HepG2 (cell line): ENCODE data around the gene ATP5F1C. TPM values are rescaled to one million over a fixed set of nuclear protein-coding genes. Genes with fewer than 3 reads are reported as not detected.

ENCODE experiments used
- ATAC-seq: fragments of 200-7000 bp; cut with Tn5 transposase; 3 replicates; pipeline ENCODE4 v1.9.1; 2020; ENCODE audit warnings: mild to moderate bottlenecking, moderate library complexity
- BruUV-seq: library from RNA; stranded (reverse); fragments of 400-500 nt; replicated peaks from 2 replicates; lab custom pipeline; 2021; lab: Mats Ljungman, UMichigan
- CTCF ChIA-PET: fragments of 300-600 bp; formaldehyde crosslinking; extraction: SDS; loops from one replicate; lab custom pipeline; 2021; ENCODE audit warnings: low total read pairs, inconsistent platforms, low intra/inter-chr PET ratio; lab: Yijun Ruan, JAX
- POLR2A ChIA-PET: fragments of 350-600 bp; sonication (Branson Sonifier 250); formaldehyde crosslinking; loops from one replicate; lab custom pipeline; 2020; ENCODE audit warnings: antibody characterized with exemption, inconsistent platforms; lab: Yijun Ruan, JAX
- DNase-seq: peaks from one replicate; pipeline ENCODE4 v3.0.0-alpha.2; 2015; ENCODE audit warnings: low spot score
- FAIRE-seq: peaks from 3 replicates; lab custom pipeline; 2011; peaks lifted over from hg19 to GRCh38; lab: Jason Lieb, UNC
- H2AFZ ChIP-seq: one replicate; pipeline ENCODE4 v1.6.1; 2011; ENCODE audit warnings: low read length, inconsistent platforms
- H3K27ac ChIP-seq: fragments of 300-600 bp; 3 replicates; pipeline ENCODE4 v1.8.0; 2011; ENCODE audit warnings: mixed run types, mild to moderate bottlenecking, mixed read lengths, low read length, inconsistent platforms; ENCODE audit not compliant: insufficient read depth; ENCODE audit errors: extremely low read length
- H3K27me3 ChIP-seq, 2 experiments: fragments of 200-600 bp in 1 of 2; 2 replicates in 1 of 2; 3 replicates in 1 of 2; pipeline versions ENCODE4 v1.6.0 to v1.8.0; 2011; ENCODE audit warnings: low read length in 2 of 2, mild to moderate bottlenecking in 2 of 2, moderate library complexity in 2 of 2, inconsistent platforms in 1 of 2; ENCODE audit not compliant: insufficient read depth in 2 of 2, control insufficient read depth in 1 of 2
- H3K36me3 ChIP-seq, 2 experiments: fragments of 200-600 bp in 1 of 2; replicated peaks in 1 of 2; 2 replicates in 1 of 2; 3 replicates in 1 of 2; pipeline versions ENCODE4 v1.5.1 to v1.8.0; 2011; ENCODE audit warnings: low read length in 2 of 2, inconsistent platforms in 1 of 2; ENCODE audit not compliant: insufficient read depth in 2 of 2, control insufficient read depth in 1 of 2
- H3K4me1 ChIP-seq: 2 replicates; pipeline ENCODE4 v1.5.1; 2012; ENCODE audit warnings: low read length, inconsistent platforms; ENCODE audit not compliant: insufficient read depth
- H3K4me2 ChIP-seq: 2 replicates; pipeline ENCODE4 v1.6.0; 2011; ENCODE audit warnings: low read depth, low read length, inconsistent platforms
- H3K4me3 ChIP-seq, 3 experiments: fragments of 200-600 bp in 1 of 3; sonication (generic), shearing (Covaris generic) in 1 of 3; replicated peaks in 1 of 3; 2 replicates each; pipeline ENCODE4 v1.5.1; 2011 to 2016; ENCODE audit warnings: low read length in 3 of 3, inconsistent platforms in 2 of 3, low read depth in 2 of 3, mild to moderate bottlenecking in 2 of 3, control low read depth in 1 of 3, mixed read lengths in 1 of 3; ENCODE audit not compliant: insufficient read depth in 1 of 3
- H3K79me2 ChIP-seq: one replicate; pipeline ENCODE4 v1.6.1; 2011; ENCODE audit warnings: low read length, inconsistent platforms; ENCODE audit not compliant: insufficient read depth
- H3K9ac ChIP-seq: 2 replicates; pipeline ENCODE4 v1.6.0; 2011; ENCODE audit warnings: mild to moderate bottlenecking, low read depth, low read length, inconsistent platforms; ENCODE audit not compliant: insufficient read depth
- H3K9me3 ChIP-seq: 2 replicates; pipeline ENCODE4 v1.5.1; 2012; ENCODE audit warnings: mild to moderate bottlenecking, low read length
- H4K20me1 ChIP-seq: 2 replicates; pipeline ENCODE4 v1.6.0; 2011; ENCODE audit warnings: inconsistent platforms, mild to moderate bottlenecking, low read length, moderate library complexity; ENCODE audit not compliant: insufficient read depth
- CHCHD3 ChIP-seq: sonication (generic); formaldehyde crosslinking; IDR thresholded peaks from 2 replicates; pipeline ENCODE4 v1.8.0; 2022; ENCODE audit warnings: mild to moderate bottlenecking, missing genetic modification reagents, moderate library complexity
- IRF9 ChIP-seq: sonication (generic); formaldehyde crosslinking; IDR thresholded peaks from 2 replicates; pipeline ENCODE4 v1.8.0; 2022; ENCODE audit warnings: missing genetic modification reagents, mild to moderate bottlenecking, borderline replicate concordance
- LBX2 ChIP-seq: sonication (generic); formaldehyde crosslinking; IDR thresholded peaks from 2 replicates; pipeline ENCODE4 v1.5.0; 2020; ENCODE audit warnings: missing genetic modification reagents, mild to moderate bottlenecking, borderline replicate concordance
- NRL ChIP-seq: sonication (generic); formaldehyde crosslinking; IDR thresholded peaks from 2 replicates; pipeline ENCODE4 v1.5.0; 2020; ENCODE audit warnings: missing genetic modification reagents, mild to moderate bottlenecking, moderate library complexity, borderline replicate concordance
- RBM39 ChIP-seq: fragments of 200-400 bp; formaldehyde crosslinking; IDR thresholded peaks from one replicate; pipeline ENCODE4 v1.6.1; 2018; ENCODE audit warnings: antibody characterized with exemption, mild to moderate bottlenecking, low read depth, low read length; ENCODE audit not compliant: poor library complexity, severe bottlenecking
- RXRA ChIP-seq: sonication (generic); formaldehyde crosslinking; IDR thresholded peaks from 2 replicates; pipeline ENCODE4 v1.5.1; 2020; ENCODE audit warnings: missing genetic modification reagents
- SMYD3 ChIP-seq: sonication (generic); formaldehyde crosslinking; IDR thresholded peaks from 2 replicates; pipeline ENCODE4 v1.8.1; 2023; ENCODE audit warnings: mild to moderate bottlenecking, missing genetic modification reagents
- SP140L ChIP-seq: sonication (generic); formaldehyde crosslinking; IDR thresholded peaks from 2 replicates; pipeline ENCODE4 v1.4.0; 2020; ENCODE audit warnings: missing genetic modification reagents, borderline replicate concordance
- THYN1 ChIP-seq: sonication (generic); formaldehyde crosslinking; IDR thresholded peaks from 2 replicates; pipeline ENCODE4 v1.8.1; 2023; ENCODE audit warnings: low read depth, mild to moderate bottlenecking, moderate library complexity, missing genetic modification reagents, borderline replicate concordance
- ZNF142 ChIP-seq: sonication (generic); formaldehyde crosslinking; IDR thresholded peaks from 2 replicates; pipeline ENCODE4 v1.4.0; 2020; ENCODE audit warnings: missing genetic modification reagents
- ZNF7 ChIP-seq: IDR thresholded peaks from 2 replicates; pipeline ENCODE4 v1.6.1; 2016; ENCODE audit warnings: missing biosample characterization, missing genetic modification reagents
- ZNF740 ChIP-seq: sonication (generic); formaldehyde crosslinking; IDR thresholded peaks from 2 replicates; pipeline ENCODE4 v1.4.0; 2020; ENCODE audit warnings: missing genetic modification reagents
- ZUFSP ChIP-seq: sonication (generic); formaldehyde crosslinking; IDR thresholded peaks from 2 replicates; pipeline ENCODE4 v1.9.0; 2021; ENCODE audit warnings: missing genetic modification reagents, mild to moderate bottlenecking, borderline replicate concordance
- WGBS: methylation state at CpG from one replicate; pipeline ENCODE4 v1.1.6; 2017; ENCODE audit warnings: low lambda C conversion rate; 5-methylcytosine and 5-hydroxymethylcytosine counted together
- in situ Hi-C: cut with HindIII; loops from 2 replicates; pipeline ENCODE4 v1.10.0; 2017; ENCODE audit warnings: low pct_unique_long_range_greater_than_20kb; ENCODE audit not compliant: extremely low pct_ligation_motif_present
- intact Hi-C: fragments of 100-400 bp; cut with micrococcal nuclease; formaldehyde crosslinking; loops from one replicate; pipeline ENCODE4 v1.10.0; 2022; ENCODE audit not compliant: unreplicated experiment
- polyA plus RNA-seq, 8 experiments: library from polyadenylated mRNA; depleted of rRNA in 3 of 8; stranded (reverse) in 7 of 8; unstranded in 1 of 8; fragments of >200 nt; fragmentation: Illumina TruSeq in 4 of 8; extraction: Trizol in 4 of 8; gene quantifications; 2 replicates each; pipeline versions ENCODE4 v1.2.1 to v1.2.3, GENCODE V29; 2011 to 2016; ENCODE audit warnings: low read depth in 4 of 8, missing spikeins in 1 of 8, mixed read lengths in 1 of 8; ENCODE audit not compliant: insufficient read depth in 1 of 8
- total RNA-seq, 5 experiments: library from RNA; depleted of rRNA; stranded (reverse); fragments of >200 nt; fragmentation: Illumina TruSeq; extraction: Trizol; gene quantifications; 2 replicates each; pipeline ENCODE4 v1.2.3, GENCODE V29; 2016; ENCODE audit warnings: low read depth in 1 of 5

Gene ATP5F1C
- total and polyA plus RNA-seq, 2 of the 13 experiments (the other 11 are each of a cell fraction or from before 2014, with no cell fraction given) = 407 to 416 TPM

GRCh38 chr10:7853226-7853842, 65.4 kb downstream of the ATP5F1C start (continued):
- TF ChIP-seq ZNF142 (CRISPR knock-in tag) = no peak
- TF ChIP-seq ZUFSP = no peak
- TF ChIP-seq SP140L = no peak
- no peak for TF ChIP-seq NRL (CRISPR knock-in tag)

- H3K4me2 ChIP-seq = no peak overlapping the region
- no peaks in the 10 kb centered on the region for H3K9me3 ChIP-seq
- H3K79me2 ChIP-seq = no peaks in the 10 kb centered on the region
- WGBS = 89% methylated on average over 3 of the region's 3 CpGs
- no peak overlapping the region for H3K4me3 ChIP-seq
- H3K27me3 ChIP-seq = no peaks in the 10 kb centered on the region
- ATAC-seq = no peak
- ChIA-PET POLR2A (no interaction called here), CTCF (no interaction called here)
- BruUV-seq = no TSS peak
- H3K4me1 ChIP-seq = peaks cover 19% of the 10 kb centered on the region
- intact Hi-C loops = no loop called here
- no peak overlapping the region for H3K9ac ChIP-seq
- H2AFZ ChIP-seq = no peak overlapping the region
- no peak for FAIRE-seq
- no peak overlapping the region for H3K27ac ChIP-seq
- no peaks in the 10 kb centered on the region; a peak in 1 of 5 replicates for H3K36me3 ChIP-seq
- no peak for DNase-seq
- in situ Hi-C loops = no loop called here
- H4K20me1 ChIP-seq = no peaks in the 10 kb centered on the region
- TF ChIP-seq RBM39 = no peak
- no peak for TF ChIP-seq SMYD3 (CRISPR knock-in tag)
- TF ChIP-seq LBX2 (CRISPR knock-in tag) = no peak
- TF ChIP-seq ZNF740 (CRISPR knock-in tag) = no peak
- no peak for TF ChIP-seq THYN1 (CRISPR knock-in tag)
- no peak for TF ChIP-seq RXRA (CRISPR knock-in tag)
- TF ChIP-seq IRF9 = no peak
- TF ChIP-seq CHCHD3 (CRISPR knock-in tag) = no peak
- TF ChIP-seq ZNF7 (CRISPR knock-in tag) = no peak
Observed at GRCh38 chr10:7853890-7854289, 65.9 kb downstream of the ATP5F1C start.
